Ovary (tissue), 3 donors: ENCODE results near the gene NUMBL.

ENCODE experiments used
- CTCF ChIP-seq, 3 donors: fragments of 450-650 bp in 2 of 3; fragments of 200-600 bp in 1 of 3; IDR thresholded peaks; one replicate each; pipeline versions ENCODE4 v1.5.1 to v1.8.0; 2016 to 2022; ENCODE audit warnings: antibody characterized with exemption in 3 of 3, mild to moderate bottlenecking in 1 of 3
- POLR2A ChIP-seq: fragments of 450-650 bp; IDR thresholded peaks from one replicate; pipeline ENCODE4 v1.6.1; 2017; ENCODE audit warnings: antibody characterized with exemption, mild to moderate bottlenecking, moderate library complexity
- donor health status: DM: no; HTN: no; CAD: no.

DNA sequence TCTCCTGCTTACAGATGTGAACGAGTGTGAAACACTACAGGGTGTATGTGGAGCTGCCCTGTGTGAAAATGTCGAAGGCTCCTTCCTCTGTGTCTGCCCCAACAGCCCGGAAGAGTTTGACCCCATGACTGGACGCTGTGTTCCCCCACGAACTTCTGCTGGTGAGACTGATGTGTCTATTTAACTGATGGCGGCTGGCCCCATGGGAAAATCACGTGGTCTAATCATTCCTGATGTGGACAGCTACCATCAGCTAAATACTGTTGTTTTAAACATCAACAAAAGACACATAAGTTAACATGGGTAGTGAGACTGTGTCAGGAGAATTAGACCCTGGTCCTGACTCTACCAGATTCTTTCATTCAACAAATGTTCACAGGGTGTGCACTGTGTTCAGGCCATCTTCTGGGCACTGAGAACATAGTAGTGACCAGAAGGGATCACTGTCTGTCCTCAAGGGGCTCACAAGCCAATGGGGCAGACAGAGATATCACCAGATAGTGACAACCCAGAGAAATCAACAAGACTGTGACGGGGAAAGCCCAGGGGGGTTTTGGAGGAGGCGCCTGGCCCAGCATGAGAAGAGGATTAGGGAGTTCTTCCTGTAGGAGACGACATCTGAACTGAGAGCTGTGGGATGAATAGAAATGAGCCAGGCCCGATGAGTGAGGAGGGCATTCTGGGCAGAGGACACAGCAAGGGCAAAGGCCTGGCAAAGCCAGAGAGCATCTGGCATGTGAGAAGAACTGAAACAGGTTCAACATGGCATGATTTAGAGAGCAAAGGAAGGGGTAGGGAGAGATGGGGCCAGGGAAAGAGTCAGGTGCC is 70.9 kb downstream of the NUMBL start:
- TF ChIP-seq POLR2A (no peak), CTCF (IDR thresholded peaks at IDR 0.05) (no peak)
